Smooth muscle cell of the brain vasculature (primary cell): ENCODE results near the gene ACOT7.
A peak's percentile ranks its signal among the peaks of the same experiment; 100 is the strongest.

Source experiments
- DNase-seq: peaks from one replicate; pipeline ENCODE4 v3.0.0-alpha.2; 2012; ENCODE audit warnings: low read depth, low spot score

Gene ACOT7

GRCh38 chr1:6288665-6289064 lies 104.9 kb downstream of the ACOT7 start:
- no peak for DNase-seq

GRCh38 chr1:6288026-6288425 lies 105.5 kb downstream of the ACOT7 start:
- DNase-seq = no peak

GRCh38 chr1:6287431-6287886 lies 106.1 kb downstream of the ACOT7 start:
- no peak for DNase-seq

GRCh38 chr1:6287029-6287428 lies 106.5 kb downstream of the ACOT7 start:
- DNase-seq = no peak

DNA sequence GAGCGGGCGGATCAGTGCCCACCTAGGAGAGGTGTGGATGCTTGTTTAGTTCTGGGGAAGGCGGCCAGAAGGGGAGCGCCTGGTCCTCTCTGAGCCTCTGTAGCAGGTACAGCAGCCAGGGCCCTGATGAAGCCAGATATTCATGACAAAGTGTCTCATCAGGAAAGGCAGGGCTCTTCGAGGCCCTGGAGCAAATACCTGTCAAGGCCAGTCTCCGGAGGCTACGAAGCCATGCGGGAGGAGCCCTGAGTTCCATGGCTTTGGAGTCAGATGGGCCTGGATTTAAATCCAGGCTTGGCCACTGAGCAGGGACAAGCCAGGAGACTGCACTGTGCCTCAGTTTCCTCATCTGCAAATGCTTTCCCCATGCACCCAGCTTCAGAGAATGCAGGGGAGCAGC lies 107.3 kb downstream of the ACOT7 start:
- no peak for DNase-seq

DNA sequence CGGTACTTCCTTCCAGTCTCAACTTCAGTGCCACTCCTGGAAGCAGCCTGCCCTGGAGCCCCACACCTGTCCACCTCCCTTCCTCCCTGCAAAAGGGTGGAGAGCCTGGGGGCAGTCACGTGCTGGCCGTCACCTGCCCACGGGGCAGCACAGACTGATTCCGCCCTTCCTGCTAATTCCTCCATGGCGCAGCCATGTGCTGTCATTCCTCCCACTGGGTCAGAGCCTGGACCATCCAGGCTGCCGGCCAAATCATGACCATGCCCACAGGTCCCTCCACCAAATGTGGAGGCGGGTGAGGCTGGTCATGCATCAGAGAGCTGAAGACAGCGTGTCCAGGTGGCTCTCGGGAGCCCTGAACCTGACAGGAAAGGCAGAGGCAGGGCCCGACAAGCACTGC lies 108.2 kb downstream of the ACOT7 start:
- DNase-seq = no peak

GRCh38 chr1:6282577-6283270 lies 110.8 kb downstream of the ACOT7 start:
- no peak for DNase-seq

DNA sequence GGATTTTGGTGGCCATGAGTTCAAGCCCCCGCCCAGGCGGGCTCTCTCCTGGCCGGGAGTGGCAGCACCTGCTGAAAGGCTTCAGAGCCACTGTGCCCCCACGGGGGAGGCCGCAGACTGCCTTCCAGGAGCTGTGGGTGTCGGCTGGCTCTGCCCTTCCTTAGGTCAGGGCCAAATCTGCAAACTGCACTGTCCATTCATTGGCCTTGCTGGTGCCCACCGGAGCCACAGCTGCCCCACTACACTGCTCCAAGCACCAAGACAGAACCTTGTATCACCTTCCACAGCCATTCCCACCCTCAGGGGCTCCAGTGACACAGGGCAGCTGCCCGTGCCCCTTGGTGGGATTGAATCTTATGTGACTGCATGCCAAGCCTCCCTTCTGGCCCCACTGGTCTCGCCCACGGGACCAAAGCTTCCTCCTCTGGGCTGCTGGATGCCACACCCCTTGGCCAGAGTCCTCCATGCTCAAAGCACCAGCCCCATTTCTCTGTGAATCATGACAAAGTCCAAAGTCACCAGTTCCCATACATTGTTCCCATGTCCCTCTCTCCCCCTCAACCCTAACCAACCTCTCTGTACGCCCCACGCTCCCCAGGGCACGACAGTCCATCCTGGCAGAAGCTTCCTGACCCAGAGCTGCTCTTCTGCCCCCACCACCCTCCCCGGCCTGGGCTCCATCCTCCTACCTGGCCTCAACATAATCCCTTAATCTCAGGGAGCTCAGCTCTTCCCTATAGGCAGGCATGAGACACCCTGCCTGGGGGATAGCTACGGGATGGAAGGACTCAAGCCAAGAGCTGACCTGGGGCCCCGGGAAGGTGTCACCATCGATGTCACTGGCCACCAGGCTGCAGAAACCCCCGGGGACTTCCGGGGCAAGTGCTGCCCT lies 111.8 kb downstream of the ACOT7 start:
- DNase-seq = no peak

GRCh38 chr1:6280761-6281451 lies 112.7 kb downstream of the ACOT7 start:
- DNase-seq = no peak

DNA sequence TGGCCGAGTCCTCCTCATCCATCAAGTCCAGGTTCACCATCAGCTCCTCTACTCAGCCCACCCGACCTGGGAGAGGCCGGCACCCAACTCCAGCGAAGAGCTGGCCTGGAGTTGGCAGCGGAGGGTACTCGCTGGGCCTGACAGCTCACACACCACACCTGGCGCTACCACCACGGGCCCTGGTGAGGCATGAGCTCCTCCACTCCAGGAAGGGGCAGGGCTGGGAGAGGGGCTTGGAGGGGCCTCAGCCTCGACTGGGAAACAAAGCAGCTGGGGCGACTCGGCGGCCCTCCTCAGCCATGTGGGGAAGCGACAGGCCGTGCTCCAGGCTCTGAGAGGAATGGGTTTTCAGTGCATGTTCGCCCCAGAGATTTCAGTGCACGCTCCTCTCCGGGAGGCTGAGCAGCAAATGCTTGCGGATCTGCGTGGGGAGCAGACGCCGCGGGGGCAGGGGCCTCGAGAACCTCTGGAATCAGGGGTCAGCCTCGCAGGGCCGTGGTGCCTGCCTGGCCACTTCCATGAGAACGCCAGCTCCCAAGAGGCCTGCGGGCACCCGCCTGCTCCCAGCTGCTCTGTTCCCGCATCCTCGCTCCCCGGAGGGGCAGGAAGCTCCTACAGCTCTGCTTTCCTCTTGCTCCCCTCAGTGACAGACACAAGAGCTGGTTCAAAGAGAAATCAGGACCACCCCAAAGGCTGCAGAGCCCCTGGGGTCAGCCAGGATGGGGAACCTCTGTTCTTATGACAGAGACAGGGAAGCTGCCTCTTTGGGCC lies 113.8 kb downstream of the ACOT7 start:
- no peak for DNase-seq

- no peak for DNase-seq
Observed at GRCh38 chr1:6279066-6279465, 114.5 kb downstream of the ACOT7 start.

- no peak for DNase-seq
Observed at GRCh38 chr1:6278263-6278662, 115.3 kb downstream of the ACOT7 start.

GRCh38 chr1:6276811-6277555 lies 116.6 kb downstream of the ACOT7 start:
- DNase-seq = no peak

DNA sequence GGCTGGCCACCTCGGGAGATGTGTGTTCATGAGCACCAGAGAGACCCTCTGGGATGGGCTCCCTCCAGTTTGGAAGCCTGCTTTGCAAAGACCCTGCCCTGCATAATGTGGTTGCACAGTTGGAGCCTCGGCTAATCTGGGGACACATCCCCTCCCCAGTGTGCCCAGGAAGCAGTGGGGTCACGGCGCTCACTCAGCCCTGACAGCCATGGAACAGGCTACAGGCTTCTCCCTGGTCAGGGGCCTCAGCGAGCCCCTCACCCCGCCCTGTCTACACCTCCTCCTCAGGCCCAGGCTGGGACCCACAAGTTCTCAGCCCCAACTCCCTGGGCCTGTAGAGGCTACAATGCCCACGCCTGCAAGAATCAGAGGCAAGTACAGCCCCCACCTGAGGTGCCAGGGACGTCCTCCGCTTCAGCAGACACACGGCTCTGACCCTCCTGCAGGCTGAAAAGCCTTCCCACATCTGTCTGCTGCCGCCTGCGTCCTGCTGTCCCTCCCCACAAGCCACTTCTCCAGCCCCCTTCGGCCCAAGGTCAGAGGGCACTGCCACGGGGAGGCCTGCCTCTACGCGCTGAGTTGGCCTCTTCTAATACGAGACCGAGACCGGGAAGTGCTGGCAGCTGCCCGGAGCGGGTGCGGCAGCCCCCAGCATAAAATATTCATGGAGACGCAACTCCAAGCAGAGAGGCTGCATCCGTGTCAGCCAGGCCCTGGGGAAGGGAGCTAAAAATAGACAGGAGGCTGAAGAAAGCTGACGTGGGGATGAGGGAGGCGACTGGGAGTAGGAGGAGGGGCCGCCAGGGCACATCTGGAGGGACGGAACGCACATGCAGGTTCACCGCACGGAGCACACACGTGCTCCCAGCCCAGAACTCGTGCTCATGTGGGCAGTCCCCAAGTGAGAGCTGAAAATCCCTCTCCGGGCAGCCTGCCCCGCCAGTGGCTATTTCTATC lies 117.5 kb downstream of the ACOT7 start:
- DNase-seq = peak; percentile 50

DNA sequence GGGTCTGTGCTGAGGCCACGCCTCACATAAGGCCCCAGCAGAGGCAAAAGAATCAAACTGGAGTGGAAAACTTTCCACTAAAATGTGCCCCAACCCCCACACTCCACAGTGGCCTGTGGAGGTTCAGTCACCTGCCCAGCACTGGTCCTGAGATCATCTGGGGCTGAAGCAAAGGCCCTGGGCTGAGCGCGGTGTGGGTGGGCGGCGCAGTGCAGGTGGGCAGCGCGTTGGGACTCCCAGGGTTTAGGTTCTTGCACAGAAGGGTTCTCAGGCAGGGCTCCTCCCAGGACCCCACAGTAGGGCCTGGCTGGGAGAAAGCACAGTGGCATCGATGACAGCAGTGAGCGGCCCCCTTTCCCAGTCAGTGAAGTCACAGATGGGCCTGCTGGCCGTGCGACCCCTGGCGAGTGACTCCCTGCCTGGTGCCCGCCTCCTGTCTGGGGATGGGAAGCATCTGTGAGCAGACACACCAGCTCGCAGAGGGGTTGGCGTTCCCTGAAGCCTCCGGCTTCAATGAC lies 118.9 kb downstream of the ACOT7 start:
- no peak for DNase-seq

DNA sequence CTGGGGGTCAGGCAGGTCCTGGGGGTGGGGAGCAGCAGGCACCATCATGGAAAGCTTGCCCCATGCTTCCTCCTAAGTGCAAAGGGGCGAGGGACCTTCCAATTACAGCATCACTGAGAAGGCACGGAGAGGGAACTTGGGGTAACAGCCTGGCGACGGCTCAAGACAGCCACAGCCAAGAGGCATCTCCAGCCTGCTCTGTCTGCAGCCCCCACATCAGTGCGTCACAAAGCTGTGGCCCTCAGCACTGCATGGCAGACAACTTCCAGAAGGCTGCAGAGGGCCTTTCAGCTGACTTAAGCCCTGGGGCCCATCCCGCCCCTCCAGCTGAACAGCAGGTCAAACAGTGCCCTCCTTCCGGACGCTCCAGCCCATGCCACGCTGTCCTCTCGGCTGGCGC lies 119.5 kb downstream of the ACOT7 start:
- no peak for DNase-seq

- DNase-seq = no peak
Observed at GRCh38 chr1:6273380-6273891, 120.1 kb downstream of the ACOT7 start.

GRCh38 chr1:6272868-6273267 lies 120.7 kb downstream of the ACOT7 start:
- no peak for DNase-seq

- no peak for DNase-seq
Observed at GRCh38 chr1:6272452-6272851, 121.1 kb downstream of the ACOT7 start.
